Activated naive CD8-positive, alpha-beta T cell treated with anti-CD3 and anti-CD28 coated beads, Interleukin-2, amount 50 U/mL, for 24 hours (primary cell): ENCODE results near the gene SERTAD1.
"Not testable (repeated sequence)": the region's sequence is repeated elsewhere in the genome, so short reads cannot be mapped to it uniquely, and the experiment has no call there.

Experiments
- ATAC-seq: fragments of 150-1000 bp; cut with Tn5 transposase; one replicate; pipeline ENCODE4 v1.10.0; 2021
- DNase-seq: peaks from one replicate; pipeline ENCODE4 v3.0.0; 2021
- H3K27ac Mint-ChIP-seq: one replicate; pipeline ENCODE4 v1.8.0; 2021; ENCODE audit warnings: mild to moderate bottlenecking, mixed read lengths
- H3K27me3 Mint-ChIP-seq: one replicate; pipeline ENCODE4 v1.8.0; 2021; ENCODE audit warnings: mixed read lengths
- H3K36me3 Mint-ChIP-seq: one replicate; pipeline ENCODE4 v1.8.0; 2021; ENCODE audit warnings: low read depth, mixed read lengths
- H3K4me1 Mint-ChIP-seq: one replicate; pipeline ENCODE4 v1.8.0; 2021; ENCODE audit warnings: mixed read lengths
- H3K4me3 Mint-ChIP-seq: one replicate; pipeline ENCODE4 v1.8.0; 2021; ENCODE audit warnings: mild to moderate bottlenecking, moderate library complexity, mixed read lengths
- H3K9me3 Mint-ChIP-seq: one replicate; pipeline ENCODE4 v1.8.0; 2021; ENCODE audit warnings: mixed read lengths

Gene SERTAD1

GRCh38 chr19:40460185-40460584 lies 34.4 kb upstream of the SERTAD1 start:
- no peak overlapping the region for H3K27ac Mint-ChIP-seq
- no peaks in the 10 kb centered on the region for H3K9me3 Mint-ChIP-seq
- H3K27me3 Mint-ChIP-seq: no peaks in the 10 kb centered on the region
- ATAC-seq (no peak), DNase-seq (no peak)
- H3K36me3 Mint-ChIP-seq: no peaks in the 10 kb centered on the region
- no peak overlapping the region for H3K4me3 Mint-ChIP-seq
- peaks cover 18% of the 10 kb centered on the region for H3K4me1 Mint-ChIP-seq

- Mint-ChIP-seq H3K36me3 (no peaks in the 10 kb centered on the region), H3K9me3 (no peaks in the 10 kb centered on the region), H3K4me3 (no peak overlapping the region), H3K27me3 (no peaks in the 10 kb centered on the region), H3K4me1 (peaks cover 8% of the 10 kb centered on the region), H3K27ac (no peak overlapping the region)
- DNase-seq (no peak), ATAC-seq (no peak)
These were observed 32.8 kb upstream of the SERTAD1 start for GRCh38 chr19:40458597-40458974.

GRCh38 chr19:40457953-40458596 lies 32.3 kb upstream of the SERTAD1 start:
- Mint-ChIP-seq H3K4me3 (no peak overlapping the region), H3K4me1 (peaks cover 7% of the 10 kb centered on the region), H3K36me3 (no peaks in the 10 kb centered on the region), H3K27me3 (no peaks in the 10 kb centered on the region), H3K9me3 (no peaks in the 10 kb centered on the region), H3K27ac (no peak overlapping the region)
- ATAC-seq (no peak), DNase-seq (no peak)

- H3K9me3 Mint-ChIP-seq: no peaks in the 10 kb centered on the region
- no peaks in the 10 kb centered on the region for H3K27me3 Mint-ChIP-seq
- DNase-seq (no peak), ATAC-seq (no peak)
- H3K4me1 Mint-ChIP-seq: peaks cover 4% of the 10 kb centered on the region
- no peak overlapping the region for H3K27ac Mint-ChIP-seq
- no peak overlapping the region for H3K4me3 Mint-ChIP-seq
- no peaks in the 10 kb centered on the region for H3K36me3 Mint-ChIP-seq
These were observed 31.3 kb upstream of the SERTAD1 start for GRCh38 chr19:40457048-40457447.

- not testable (repeated sequence) for H3K4me3 Mint-ChIP-seq, DNase-seq, ATAC-seq, H3K9me3 Mint-ChIP-seq, H3K4me1 Mint-ChIP-seq, H3K27me3 Mint-ChIP-seq, H3K36me3 Mint-ChIP-seq, H3K27ac Mint-ChIP-seq
These were observed 28.2 kb upstream of the SERTAD1 start for GRCh38 chr19:40453943-40454342.

GRCh38 chr19:40453151-40453735 lies 27.5 kb upstream of the SERTAD1 start:
- H3K36me3 Mint-ChIP-seq: no peaks in the 10 kb centered on the region
- no peak overlapping the region for H3K4me3 Mint-ChIP-seq
- H3K27me3 Mint-ChIP-seq: no peaks in the 10 kb centered on the region
- no peaks in the 10 kb centered on the region for H3K9me3 Mint-ChIP-seq
- DNase-seq (no peak), ATAC-seq (no peak)
- no peaks in the 10 kb centered on the region for H3K4me1 Mint-ChIP-seq
- H3K27ac Mint-ChIP-seq: no peak overlapping the region

GRCh38 chr19:40452016-40452415 lies 26.2 kb upstream of the SERTAD1 start:
- no peak overlapping the region for H3K27ac Mint-ChIP-seq
- no peaks in the 10 kb centered on the region for H3K36me3 Mint-ChIP-seq
- no peaks in the 10 kb centered on the region for H3K4me1 Mint-ChIP-seq

GRCh38 chr19:40450664-40451063 lies 24.9 kb upstream of the SERTAD1 start:
- Mint-ChIP-seq H3K27me3 (no peaks in the 10 kb centered on the region), H3K27ac (no peak overlapping the region), H3K4me3 (no peak overlapping the region), H3K4me1 (no peaks in the 10 kb centered on the region), H3K36me3 (no peaks in the 10 kb centered on the region), H3K9me3 (no peaks in the 10 kb centered on the region)
- DNase-seq (no peak), ATAC-seq (no peak)

More at GRCh38 chr19:40452016-40452415, 26.2 kb upstream of the SERTAD1 start:
- H3K4me3 Mint-ChIP-seq: no peak overlapping the region
- no peaks in the 10 kb centered on the region for H3K9me3 Mint-ChIP-seq
- H3K27me3 Mint-ChIP-seq: no peaks in the 10 kb centered on the region
- DNase-seq (no peak), ATAC-seq (no peak)

- Mint-ChIP-seq H3K4me3 (no peak overlapping the region), H3K4me1 (peaks cover 6% of the 10 kb centered on the region)
These were observed 23.7 kb upstream of the SERTAD1 start for GRCh38 chr19:40449506-40449905.

GRCh38 chr19:40446263-40446784 lies 20.5 kb upstream of the SERTAD1 start:
- no peak overlapping the region for H3K4me3 Mint-ChIP-seq
- no peaks in the 10 kb centered on the region for H3K9me3 Mint-ChIP-seq
- peaks cover 5% of the 10 kb centered on the region for H3K36me3 Mint-ChIP-seq
- H3K4me1 Mint-ChIP-seq: peaks cover 23% of the 10 kb centered on the region
- H3K27me3 Mint-ChIP-seq: no peaks in the 10 kb centered on the region
- ATAC-seq (no peak), DNase-seq (no peak)
- H3K27ac Mint-ChIP-seq: no peak overlapping the region

More at GRCh38 chr19:40449506-40449905, 23.7 kb upstream of the SERTAD1 start:
- Mint-ChIP-seq H3K27ac (no peak overlapping the region), H3K27me3 (no peaks in the 10 kb centered on the region), H3K9me3 (no peaks in the 10 kb centered on the region), H3K36me3 (no peaks in the 10 kb centered on the region)
- ATAC-seq (no peak), DNase-seq (no peak)

GRCh38 chr19:40445780-40446262 lies 20.0 kb upstream of the SERTAD1 start:
- Mint-ChIP-seq H3K9me3 (no peaks in the 10 kb centered on the region), H3K4me1 (peaks cover 27% of the 10 kb centered on the region), H3K27me3 (no peaks in the 10 kb centered on the region), H3K36me3 (peaks cover 9% of the 10 kb centered on the region), H3K27ac (no peak overlapping the region), H3K4me3 (no peak overlapping the region)
- ATAC-seq: no peak
- no peak for DNase-seq

- ATAC-seq (no peak), DNase-seq (no peak)
- Mint-ChIP-seq H3K27ac (peak overlapping the region; percentile 83), H3K36me3 (peaks cover 9% of the 10 kb centered on the region), H3K27me3 (no peaks in the 10 kb centered on the region), H3K9me3 (no peaks in the 10 kb centered on the region), H3K4me3 (peak overlapping the region; percentile 96), H3K4me1 (peaks cover 33% of the 10 kb centered on the region)
These were observed 19.1 kb upstream of the SERTAD1 start for GRCh38 chr19:40444825-40445312.

- no peaks in the 10 kb centered on the region for H3K27me3 Mint-ChIP-seq
- H3K27ac Mint-ChIP-seq: peak within 1 kb of the TSS; percentile 92
- H3K4me3 Mint-ChIP-seq: peak within 1 kb of the TSS; percentile 96
- ATAC-seq: peak; percentile 75
- H3K36me3 Mint-ChIP-seq: peaks cover 9% of the 10 kb centered on the region
- peak; percentile 97 for DNase-seq
- H3K9me3 Mint-ChIP-seq: no peaks in the 10 kb centered on the region
- peaks cover 38% of the 10 kb centered on the region for H3K4me1 Mint-ChIP-seq
These were observed 18.4 kb upstream of the SERTAD1 start, which contains the start of gene SERTAD3 for GRCh38 chr19:40444000-40444824. TSS of gene SERTAD3 (minus strand) at chr19:40444335. CDS start at chr19:40442080, 2,255 bp downstream.

- H3K27ac Mint-ChIP-seq: peak overlapping the region; percentile 92
- H3K4me3 Mint-ChIP-seq: peak overlapping the region; percentile 96
- peaks cover 38% of the 10 kb centered on the region for H3K4me1 Mint-ChIP-seq
- peaks cover 9% of the 10 kb centered on the region for H3K36me3 Mint-ChIP-seq
- H3K27me3 Mint-ChIP-seq: no peaks in the 10 kb centered on the region
- H3K9me3 Mint-ChIP-seq: no peaks in the 10 kb centered on the region
- ATAC-seq (peak; percentile 88), DNase-seq (peak; percentile 99)
These were observed 17.6 kb upstream of the SERTAD1 start for GRCh38 chr19:40443131-40443999.
